Esophagus muscularis mucosa (tissue), 3 donors: ENCODE data around the gene RBM20.

Experiments used
- CTCF ChIP-seq, 3 experiments: fragments of 200-600 bp in 2 of 3; fragments of 450-650 bp in 1 of 3; sonication (generic) in 2 of 3; IDR thresholded peaks; one replicate each; pipeline ENCODE4 v1.5.1; 2017 to 2019; ENCODE audit warnings: antibody characterized with exemption in 3 of 3, mild to moderate bottlenecking in 2 of 3, moderate library complexity in 1 of 3
- POLR2A ChIP-seq: fragments of 450-650 bp; IDR thresholded peaks from one replicate; pipeline ENCODE4 v1.6.1; 2017; ENCODE audit warnings: antibody characterized with exemption, moderate library complexity, mild to moderate bottlenecking, low read depth
- POLR2AphosphoS5 ChIP-seq, 2 donors: sonication (generic); formaldehyde crosslinking; IDR thresholded peaks; one replicate each; pipeline ENCODE4 v1.6.1; 2017; ENCODE audit warnings: antibody characterized with exemption in 2 of 2

- no peak for TF ChIP-seq CTCF (IDR thresholded peaks at IDR 0.05)
- no peak for TF ChIP-seq POLR2A
- TF ChIP-seq POLR2AphosphoS5 (IDR thresholded peaks at IDR 0.05), result no peak
These were observed 41.9 kb downstream of the RBM20 start for GRCh38 chr10:110686047-110686446.
